PC-9 (cell line): Measurements from ENCODE around the gene NR1H4. TPM values are rescaled to one million over a fixed set of nuclear protein-coding genes. Genes with fewer than 3 reads are reported as not detected.
"Not testable (repeated sequence)": the region's sequence is repeated elsewhere in the genome, so short reads cannot be mapped to it uniquely, and the experiment has no call there.

Source experiments
- BruUV-seq: library from RNA; stranded (reverse); fragments of 400-500 nt; replicated peaks from 2 replicates; lab custom pipeline; 2021; lab: Mats Ljungman, UMichigan
- CTCF ChIA-PET: fragments of 300-600 bp; sonication (Branson Sonifier 250); formaldehyde crosslinking; loops from one replicate; lab custom pipeline; 2022; ENCODE audit warnings: antibody characterized with exemption; lab: Charles Lee
- POLR2A ChIA-PET: fragments of 300-600 bp; sonication (Branson Sonifier 250); formaldehyde crosslinking; loops from one replicate; lab custom pipeline; 2022; ENCODE audit warnings: antibody characterized with exemption; ENCODE audit not compliant: unreplicated experiment; lab: Charles Lee
- DNase-seq, 2 experiments: peaks; one replicate each; pipeline versions ENCODE4 v3.0.0 to v3.0.0-alpha.2; 2015 to 2022; ENCODE audit warnings: mixed read lengths in 1 of 2
- H2AFZ ChIP-seq: fragments of 200-600 bp; sonication (generic); 2 replicates; pipeline ENCODE4 v1.8.1; 2017; ENCODE audit warnings: antibody characterized with exemption
- H3F3A ChIP-seq: fragments of 200-600 bp; sonication (generic); 2 replicates; pipeline ENCODE4 v1.8.1; 2017; ENCODE audit warnings: antibody characterized with exemption, mild to moderate bottlenecking, low read depth; ENCODE audit not compliant: insufficient read depth
- H3K27ac ChIP-seq: fragments of 200-600 bp; sonication (generic); 2 replicates; pipeline ENCODE4 v1.6.1; 2016; ENCODE audit warnings: mixed run types
- H3K27me3 ChIP-seq: fragments of 200-600 bp; sonication (generic); 2 replicates; pipeline ENCODE4 v1.6.1; 2016; ENCODE audit warnings: low read depth, mixed run types; ENCODE audit not compliant: insufficient read depth
- H3K36me3 ChIP-seq: fragments of 200-600 bp; sonication (generic); 2 replicates; pipeline ENCODE4 v1.6.1; 2016; ENCODE audit warnings: low read depth, mixed run types
- H3K4me1 ChIP-seq: fragments of 200-600 bp; sonication (generic); replicated peaks from 2 replicates; pipeline ENCODE4 v1.6.1; 2016; ENCODE audit warnings: mixed run types; ENCODE audit not compliant: insufficient read depth
- H3K4me2 ChIP-seq: fragments of 200-600 bp; sonication (generic); 2 replicates; pipeline ENCODE4 v1.6.1; 2017; ENCODE audit warnings: mixed run types
- H3K4me3 ChIP-seq: fragments of 200-600 bp; sonication (generic); 2 replicates; pipeline ENCODE4 v1.6.1; 2016; ENCODE audit warnings: mixed run types
- H3K79me2 ChIP-seq: fragments of 200-600 bp; sonication (generic); 2 replicates; pipeline ENCODE4 v1.6.1; 2017; ENCODE audit warnings: low read depth, mixed run types
- H3K9me2 ChIP-seq: fragments of 200-600 bp; sonication (generic); 2 replicates; pipeline ENCODE4 v1.8.1; 2017; ENCODE audit warnings: mild to moderate bottlenecking; ENCODE audit not compliant: insufficient read depth
- H3K9me3 ChIP-seq: fragments of 200-600 bp; sonication (generic); 2 replicates; pipeline ENCODE4 v1.8.1; 2016; ENCODE audit warnings: low read depth; ENCODE audit not compliant: insufficient read depth
- H4K20me1 ChIP-seq: fragments of 200-600 bp; sonication (generic); 2 replicates; pipeline ENCODE4 v1.8.1; 2017; ENCODE audit not compliant: insufficient read depth
- CTCF ChIP-seq: fragments of 200-600 bp; sonication (generic); conservative IDR thresholded peaks from 2 replicates; pipeline ENCODE4 v1.6.1; 2017; ENCODE audit warnings: mixed run types, antibody characterized with exemption, mild to moderate bottlenecking, moderate library complexity
- EZH2 ChIP-seq: fragments of 200-600 bp; sonication (generic); IDR thresholded peaks from 2 replicates; pipeline ENCODE4 v1.8.0; 2017; ENCODE audit warnings: antibody characterized with exemption, low read depth
- intact Hi-C: fragments of 100-400 bp; cut with micrococcal nuclease; formaldehyde crosslinking; loops from one replicate; pipeline ENCODE4 v1.10.0; 2022; ENCODE audit not compliant: unreplicated experiment
- total RNA-seq: library from RNA; stranded (reverse); gene quantifications from 2 replicates; pipeline ENCODE4 v1.2.3, GENCODE V29; 2021

NR1H4 gene
- total RNA-seq, 1 experiment from 2014 or later, result not detected

- TF ChIP-seq CTCF (no peak), EZH2 (no peak)
- Histone ChIP-seq H3F3A (no peaks in the 10 kb centered on the region), H3K4me1 (no peaks in the 10 kb centered on the region), H3K36me3 (no peaks in the 10 kb centered on the region), H2AFZ (0 out of 2 replicates have a peak overlapping the region, but pooled peaks have one; percentile 67), H3K27me3 (no peaks in the 10 kb centered on the region), H3K79me2 (no peaks in the 10 kb centered on the region), H3K27ac (no peak overlapping the region), H3K9me2 (no peaks in the 10 kb centered on the region), H3K4me2 (no peak overlapping the region), H3K9me3 (no peaks in the 10 kb centered on the region), H4K20me1 (no peaks in the 10 kb centered on the region), H3K4me3 (no peak overlapping the region)
- DNase-seq, result no peak
- POLR2A ChIA-PET, result no interaction called here
- CTCF ChIA-PET, result no interaction called here
- intact Hi-C loops, result no loop called here
- no TSS peak for BruUV-seq
Observed at GRCh38 chr12:100593490-100593889, 119.8 kb downstream of the NR1H4 start.

- H3K27me3 ChIP-seq, result no peaks in the 10 kb centered on the region
- H3K79me2 ChIP-seq, result no peaks in the 10 kb centered on the region
- no peak for DNase-seq
- H3K27ac ChIP-seq, result no peak overlapping the region
- no peaks in the 10 kb centered on the region for H3K9me3 ChIP-seq
- no peaks in the 10 kb centered on the region for H3K36me3 ChIP-seq
- no peak for TF ChIP-seq EZH2
- TF ChIP-seq CTCF, result no peak
- H3K4me3 ChIP-seq, result no peak overlapping the region
- peaks cover 4% of the 10 kb centered on the region; the same call in 1 of the 2 replicates for H3K9me2 ChIP-seq
- H3F3A ChIP-seq, result no peaks in the 10 kb centered on the region
- H4K20me1 ChIP-seq, result no peaks in the 10 kb centered on the region
- no peaks in the 10 kb centered on the region for H3K4me1 ChIP-seq
- intact Hi-C loops, result no loop called here
- POLR2A ChIA-PET, result no interaction called here
- H3K4me2 ChIP-seq, result no peak overlapping the region
- no TSS peak for BruUV-seq
- no peak overlapping the region for H2AFZ ChIP-seq
- CTCF ChIA-PET, result no interaction called here
Observed at GRCh38 chr12:100601626-100602025, 128.0 kb downstream of the NR1H4 start.

- H3K4me1 ChIP-seq, BruUV-seq, H2AFZ ChIP-seq, POLR2A ChIA-PET, DNase-seq, H4K20me1 ChIP-seq, H3K9me3 ChIP-seq, CTCF ChIA-PET, H3K36me3 ChIP-seq, H3K9me2 ChIP-seq, H3K4me2 ChIP-seq, H3F3A ChIP-seq, intact Hi-C loops, H3K27me3 ChIP-seq, H3K79me2 ChIP-seq, H3K27ac ChIP-seq, H3K4me3 ChIP-seq: not testable (repeated sequence)
Observed at GRCh38 chr12:100602997-100603396, 129.3 kb downstream of the NR1H4 start.

- Histone ChIP-seq H3K9me3 (no peaks in the 10 kb centered on the region), H3K9me2 (peaks cover 4% of the 10 kb centered on the region; the same call in 1 of the 2 replicates), H3K4me2 (no peak overlapping the region), H3K4me3 (no peak overlapping the region), H3K27ac (no peak overlapping the region), H3F3A (no peaks in the 10 kb centered on the region; the same call in 1 of the 2 replicates), H3K36me3 (0 out of 2 replicates have a peak, but pooled peaks cover 2% of the 10 kb centered on the region), H3K4me1 (no peaks in the 10 kb centered on the region), H3K27me3 (no peaks in the 10 kb centered on the region), H4K20me1 (no peaks in the 10 kb centered on the region), H3K79me2 (no peaks in the 10 kb centered on the region), H2AFZ (no peak overlapping the region)
- TF ChIP-seq CTCF (no peak), EZH2 (no peak)
- no TSS peak for BruUV-seq
- no peak for DNase-seq
- ChIA-PET CTCF (no interaction called here), POLR2A (no interaction called here)
- intact Hi-C loops, result no loop called here
Observed at GRCh38 chr12:100608776-100609175, 135.1 kb downstream of the NR1H4 start.
